ENCODE measurements around the gene TMBIM1.

GRCh38 chr2:218260742-218261422, 31.4 kb downstream of the TMBIM1 start, which contains the start of gene GPBAR1:
- TF ChIP-seq CTCF (IDR thresholded peaks at IDR 0.05) (no peak), ZFX (IDR thresholded peaks at IDR 0.05; ENCODE audit: borderline replicate concordance) (no peak)

Measured in 22Rv1 (cell line).